H7 (cell line): ENCODE measurements around the gene DYRK4. TPM values are rescaled to one million over a fixed set of nuclear protein-coding genes. Genes with fewer than 3 reads are reported as not detected.
"Not testable (repeated sequence)": the region's sequence is repeated elsewhere in the genome, so short reads cannot be mapped to it uniquely, and the experiment has no call there.

Source experiments
- DNase-seq: peaks from one replicate; pipeline ENCODE4 v3.0.0; 2012
- H3K27me3 ChIP-seq: 2 replicates; pipeline ENCODE4 v1.6.0; 2011; ENCODE audit warnings: mild to moderate bottlenecking, low read length; ENCODE audit not compliant: control insufficient read depth, insufficient read depth
- H3K36me3 ChIP-seq: replicated peaks from 2 replicates; pipeline ENCODE4 v1.5.1; 2011; ENCODE audit warnings: low read length; ENCODE audit not compliant: control insufficient read depth, insufficient read depth
- H3K4me3 ChIP-seq: 2 replicates; pipeline ENCODE4 v1.5.1; 2011; ENCODE audit warnings: low read depth, mild to moderate bottlenecking, control low read depth, low read length, moderate library complexity; ENCODE audit not compliant: insufficient read depth
- total RNA-seq: library from RNA; depleted of rRNA; stranded (reverse); fragments of >200 nt; shearing (Covaris generic); gene quantifications from 2 replicates; pipeline ENCODE4 v1.2.3, GENCODE V29; 2014; rRNA removed

DYRK4 gene
- total RNA-seq = 25.5 and 30.6 TPM in 2 replicates

GRCh38 chr12:4562034-4562657 is at the start of gene DYRK4:
Gene DYRK4, plus strand, starts transcription at chr12:4562208. Its CDS starts 38 bp downstream, at chr12:4562246.
- Histone ChIP-seq H3K27me3 (peaks cover 14% of the 10 kb centered on the region), H3K36me3 (no peaks in the 10 kb centered on the region), H3K4me3 (peak within 1 kb of the TSS; percentile 46)
- DNase-seq = peak; percentile 95

- Histone ChIP-seq H3K36me3 (no peaks in the 10 kb centered on the region), H3K4me3 (no peak overlapping the region), H3K27me3 (no peaks in the 10 kb centered on the region)
- no peak for DNase-seq
Measured at GRCh38 chr12:4518106-4518728, 43.8 kb upstream of the DYRK4 start.

- not testable (repeated sequence) for H3K4me3 ChIP-seq, H3K27me3 ChIP-seq, DNase-seq, H3K36me3 ChIP-seq
Measured at GRCh38 chr12:4523443-4523842, 38.6 kb upstream of the DYRK4 start.

GRCh38 chr12:4526923-4527546 is 35.0 kb upstream of the DYRK4 start:
- no peak for DNase-seq
- Histone ChIP-seq H3K27me3 (no peaks in the 10 kb centered on the region), H3K36me3 (no peaks in the 10 kb centered on the region; the same call in 1 of the 2 replicates), H3K4me3 (no peak overlapping the region)

- Histone ChIP-seq H3K36me3 (no peaks in the 10 kb centered on the region; the same call in 1 of the 2 replicates), H3K27me3 (no peaks in the 10 kb centered on the region), H3K4me3 (no peak overlapping the region)
- no peak for DNase-seq
Measured at GRCh38 chr12:4530160-4530559, 31.8 kb upstream of the DYRK4 start.

GRCh38 chr12:4530982-4531586 is 30.9 kb upstream of the DYRK4 start:
- Histone ChIP-seq H3K27me3 (no peaks in the 10 kb centered on the region), H3K36me3 (no peaks in the 10 kb centered on the region; the same call in 1 of the 2 replicates), H3K4me3 (no peak overlapping the region)
- no peak for DNase-seq

- no peak for DNase-seq
- Histone ChIP-seq H3K27me3 (no peaks in the 10 kb centered on the region), H3K36me3 (no peaks in the 10 kb centered on the region; the same call in 1 of the 2 replicates), H3K4me3 (no peak overlapping the region)
Measured at GRCh38 chr12:4535092-4535491, 26.9 kb upstream of the DYRK4 start.

- H3K4me3 ChIP-seq = no peak overlapping the region
- H3K36me3 ChIP-seq = no peaks in the 10 kb centered on the region; the same call in 1 of the 2 replicates
Measured at GRCh38 chr12:4535871-4536270, 26.1 kb upstream of the DYRK4 start.

GRCh38 chr12:4538207-4539160 is 23.5 kb upstream of the DYRK4 start, which contains the start of gene RAD51AP1:
Gene RAD51AP1, plus strand, starts transcription at chr12:4538890. Its CDS starts 50 bp downstream, at chr12:4538940.
- peak; percentile 82 for DNase-seq
- Histone ChIP-seq H3K36me3 (0 out of 2 replicates have a peak, but pooled peaks cover 2% of the 10 kb centered on the region), H3K4me3 (peak within 1 kb of the TSS; percentile 71), H3K27me3 (no peaks in the 10 kb centered on the region)

More at GRCh38 chr12:4535871-4536270, 26.1 kb upstream of the DYRK4 start:
- H3K27me3 ChIP-seq = no peaks in the 10 kb centered on the region
- DNase-seq = no peak

GRCh38 chr12:4539167-4539870 is 22.7 kb upstream of the DYRK4 start:
- H3K4me3 ChIP-seq = peak overlapping the region; percentile 71
- DNase-seq = no peak
- H3K36me3 ChIP-seq = peaks cover 7% of the 10 kb centered on the region
- no peaks in the 10 kb centered on the region for H3K27me3 ChIP-seq

GRCh38 chr12:4540170-4540569 is 21.8 kb upstream of the DYRK4 start:
- Histone ChIP-seq H3K4me3 (no peak overlapping the region), H3K27me3 (no peaks in the 10 kb centered on the region), H3K36me3 (peaks cover 9% of the 10 kb centered on the region)
- no peak for DNase-seq

- H3K4me3 ChIP-seq = no peak overlapping the region
- H3K36me3 ChIP-seq = peaks cover 9% of the 10 kb centered on the region
- no peak for DNase-seq
- H3K27me3 ChIP-seq = no peaks in the 10 kb centered on the region
Measured at GRCh38 chr12:4540638-4541037, 21.4 kb upstream of the DYRK4 start.

GRCh38 chr12:4545195-4545594 is 16.8 kb upstream of the DYRK4 start:
- DNase-seq = no peak
- Histone ChIP-seq H3K4me3 (no peak overlapping the region), H3K36me3 (peaks cover 11% of the 10 kb centered on the region), H3K27me3 (no peaks in the 10 kb centered on the region)
